Measurements from ENCODE around the gene TMCC1.
"Not testable (repeated sequence)": the region's sequence is repeated elsewhere in the genome, so short reads cannot be mapped to it uniquely, and the experiment has no call there.

Gene TMCC1

DNA sequence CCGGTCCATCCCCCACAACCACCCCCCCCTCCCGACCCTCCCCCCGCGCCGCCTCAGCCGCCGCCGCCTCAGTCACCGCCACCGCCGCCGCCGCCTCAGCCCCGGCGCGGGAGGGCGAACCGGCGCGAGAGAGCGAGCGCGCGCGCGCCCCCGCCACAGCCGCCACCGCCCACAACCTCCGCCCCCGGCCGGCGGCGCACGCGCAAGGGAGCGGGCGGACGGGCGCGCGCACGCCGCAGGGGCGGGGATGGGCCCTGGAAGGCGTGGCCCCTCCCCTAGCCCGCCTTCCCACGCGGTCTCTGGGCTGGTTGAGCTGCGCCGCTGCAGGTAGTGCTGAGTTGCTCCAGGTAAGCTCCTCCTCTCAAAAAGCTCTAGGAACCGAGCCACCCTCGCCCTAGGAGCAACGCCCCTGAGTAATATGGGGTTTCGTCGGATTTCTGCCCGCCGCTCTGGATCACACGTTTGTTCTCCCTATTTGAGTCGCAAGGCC, at the start of gene TMCC1:
Gene TMCC1 (minus strand): TSS at position 131 of the 490 bp plus-strand sequence.
- DNase-seq (ENCODE audit: low read depth in 2 of 2): peak; percentile 76 to 81

DNA sequence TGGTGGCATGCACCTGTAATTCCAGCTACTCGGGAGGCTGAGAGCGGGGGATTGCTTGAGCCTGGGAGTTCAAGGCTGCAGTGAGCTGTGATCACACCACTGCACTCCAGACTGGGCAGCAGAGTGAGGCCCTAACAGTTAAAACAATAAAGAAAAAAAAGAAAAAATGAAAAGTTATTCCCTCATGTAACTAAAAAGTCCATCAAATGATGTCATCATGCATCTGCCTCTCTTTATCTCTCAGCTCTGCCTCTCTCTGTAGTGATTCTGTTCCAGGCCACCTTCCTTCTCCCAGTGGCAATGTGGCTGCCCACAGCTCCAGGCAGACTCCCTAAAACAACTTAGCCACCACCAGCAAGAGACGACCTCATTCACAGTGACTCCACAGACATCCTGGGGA, 49.5 kb upstream of the TMCC1 start:
- DNase-seq (ENCODE audit: low read depth in 2 of 2): no peak

DNA sequence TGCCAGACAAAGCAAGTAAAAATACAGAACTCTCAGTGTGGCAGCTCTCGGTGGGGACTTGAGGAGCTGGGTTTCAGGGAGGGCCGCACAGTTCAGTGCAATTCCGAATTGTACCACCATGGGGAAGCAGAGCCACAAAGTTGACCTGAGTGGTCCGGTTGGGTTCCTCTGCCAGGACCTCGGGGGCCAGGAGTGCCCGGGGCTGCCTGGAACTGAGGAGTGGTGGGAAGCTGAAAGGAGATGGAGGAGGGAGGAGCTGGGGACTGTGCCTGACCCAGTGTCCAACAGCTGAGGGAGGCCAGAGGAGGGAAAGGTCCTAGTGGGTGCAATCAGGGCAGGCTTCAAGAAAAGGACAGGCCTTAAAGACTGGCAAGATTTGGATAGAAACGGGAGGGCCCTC, 48.8 kb upstream of the TMCC1 start:
- peak in 1 of 2 donors; percentile 24 for DNase-seq (ENCODE audit: low read depth in 2 of 2)

DNA sequence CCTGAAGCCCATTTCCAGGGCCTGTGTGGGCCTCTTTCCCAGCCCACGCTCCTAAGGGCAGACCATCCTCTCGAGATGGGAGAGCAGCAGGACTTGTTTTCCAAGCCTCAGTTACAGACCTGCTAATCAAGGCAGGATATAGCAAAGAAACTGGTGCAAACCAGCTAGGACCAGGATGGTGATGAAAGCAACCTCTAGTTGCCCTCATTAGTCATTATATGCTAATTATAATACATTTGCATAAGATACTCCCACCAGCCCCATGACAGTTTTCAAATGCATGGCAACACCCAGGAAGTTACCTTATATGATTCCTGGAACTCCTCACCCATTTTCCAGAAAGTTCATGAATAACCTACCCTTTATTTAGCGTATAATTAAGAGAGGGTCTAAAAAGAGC, 46.6 kb upstream of the TMCC1 start:
- no peak for DNase-seq (ENCODE audit: low read depth in 2 of 2)

DNA sequence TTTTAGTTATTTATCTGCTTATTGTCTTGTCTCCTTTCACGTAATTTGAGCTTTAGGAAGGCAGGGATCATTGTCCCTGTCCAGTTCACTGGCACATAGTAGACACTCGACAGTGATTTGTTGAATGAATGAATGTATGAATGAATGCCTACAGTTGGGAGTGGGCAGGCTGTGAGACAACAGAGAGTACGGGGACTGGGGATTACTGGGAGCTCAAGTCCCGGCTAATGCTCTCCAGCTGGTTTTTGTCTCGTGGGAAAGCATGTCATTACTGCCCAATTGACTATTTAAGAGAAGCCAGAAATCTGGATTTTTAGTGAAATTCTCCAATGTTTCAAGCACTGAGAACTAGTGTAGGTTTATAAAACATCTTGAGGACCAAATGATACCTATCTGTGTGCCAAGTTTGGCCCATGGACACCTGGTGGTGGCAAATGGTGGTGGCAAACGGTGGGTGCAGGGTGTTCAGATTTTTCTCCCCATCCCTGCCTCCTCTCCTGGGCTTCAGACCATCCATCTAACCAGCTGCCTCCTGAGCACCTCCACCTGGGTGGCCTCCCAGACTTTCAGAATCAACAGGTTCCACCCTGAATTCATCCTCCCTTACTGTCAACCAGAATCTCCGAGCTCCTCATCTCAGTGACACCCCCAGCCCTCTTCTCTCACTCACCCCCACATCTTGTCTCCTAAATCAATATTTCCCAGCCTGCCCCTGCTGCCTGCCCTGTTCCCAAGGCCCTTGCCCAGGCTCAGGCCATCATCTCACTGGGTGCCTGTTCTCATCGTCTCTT, 44.8 kb upstream of the TMCC1 start:
- no peak for DNase-seq (ENCODE audit: low read depth in 2 of 2)

DNA sequence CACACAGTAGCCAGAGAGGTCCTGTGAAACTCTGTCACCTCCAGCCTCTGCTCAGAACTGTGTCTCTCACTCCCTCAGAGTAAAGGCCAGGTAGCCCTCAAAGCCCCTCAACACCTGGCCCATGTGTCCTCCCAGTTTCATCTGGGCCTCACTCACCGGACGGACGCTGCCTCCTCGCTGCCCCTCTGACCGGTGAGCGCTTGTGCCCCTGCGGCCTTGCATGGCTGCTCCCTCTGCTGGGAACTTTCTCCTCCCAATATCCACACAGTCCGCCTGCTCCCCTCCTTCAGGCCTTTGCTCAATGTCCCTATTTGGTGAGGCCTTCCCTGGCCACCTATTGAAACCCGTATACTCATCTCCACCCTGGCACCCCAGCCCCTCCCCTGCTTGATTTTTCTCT, 44.2 kb upstream of the TMCC1 start:
- DNase-seq (ENCODE audit: low read depth in 2 of 2): no peak

DNA sequence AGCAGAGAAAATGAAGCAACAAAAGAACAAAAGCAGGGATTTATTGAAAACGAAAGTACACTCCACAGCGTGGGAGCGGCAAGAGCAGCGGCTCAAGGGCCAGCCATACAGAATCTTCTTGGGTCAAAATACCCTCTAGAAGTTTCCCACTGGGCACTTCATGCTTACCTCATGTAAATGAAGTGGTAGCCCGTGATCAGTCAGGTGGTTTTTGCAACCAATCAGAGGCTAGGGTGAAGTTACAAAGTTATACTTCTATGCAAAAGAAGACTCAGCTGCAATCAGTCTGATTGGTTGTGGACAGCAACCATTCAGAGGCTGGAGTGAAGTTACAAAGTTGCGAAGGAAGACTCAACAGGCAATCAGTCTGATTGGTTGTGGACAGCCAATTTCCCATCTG, 43.2 kb upstream of the TMCC1 start:
- no peak for DNase-seq (ENCODE audit: low read depth in 2 of 2)

DNA sequence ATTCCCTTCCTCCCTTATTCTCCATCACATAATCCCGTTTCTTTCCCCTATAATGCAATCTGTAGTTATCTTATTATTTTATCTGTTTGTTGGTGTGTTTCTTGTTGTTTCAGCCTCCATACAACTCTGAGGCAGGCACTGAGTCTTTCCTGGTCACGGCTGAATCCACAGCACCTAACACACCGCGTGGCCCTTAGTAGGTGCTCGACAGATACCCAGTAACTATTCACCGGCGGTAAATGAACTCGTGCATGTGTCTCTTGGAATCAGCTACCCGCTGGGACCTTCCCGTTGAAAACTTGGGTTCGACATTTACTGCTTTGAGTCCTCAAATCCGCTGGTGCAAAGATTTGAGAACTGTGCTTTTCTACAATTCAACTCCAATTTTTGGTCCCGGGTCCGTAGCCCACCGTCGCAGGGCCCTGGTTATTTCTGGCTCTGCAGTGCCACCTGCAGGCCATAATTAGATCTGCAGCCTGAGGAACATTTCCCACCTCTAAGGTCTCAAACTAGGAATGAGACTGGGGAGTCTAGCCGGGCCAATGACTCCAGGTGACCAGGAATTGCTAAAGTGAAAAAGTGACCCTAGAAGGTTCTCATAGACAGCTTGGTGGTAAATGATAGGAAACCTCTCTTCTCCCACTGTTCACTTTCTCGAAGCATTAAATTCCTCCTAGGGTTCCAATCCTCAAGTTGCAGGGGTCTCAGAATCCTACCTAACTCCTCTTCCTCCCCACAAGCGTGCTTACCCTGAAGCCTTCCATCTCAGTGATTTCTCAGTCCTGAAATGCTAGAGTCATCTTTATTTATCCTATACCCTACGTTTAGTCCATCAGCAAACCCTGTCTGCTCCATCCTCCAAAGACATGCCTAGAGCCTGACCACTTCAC, 41.0 kb upstream of the TMCC1 start:
- DNase-seq (ENCODE audit: low read depth in 2 of 2): no peak

DNA sequence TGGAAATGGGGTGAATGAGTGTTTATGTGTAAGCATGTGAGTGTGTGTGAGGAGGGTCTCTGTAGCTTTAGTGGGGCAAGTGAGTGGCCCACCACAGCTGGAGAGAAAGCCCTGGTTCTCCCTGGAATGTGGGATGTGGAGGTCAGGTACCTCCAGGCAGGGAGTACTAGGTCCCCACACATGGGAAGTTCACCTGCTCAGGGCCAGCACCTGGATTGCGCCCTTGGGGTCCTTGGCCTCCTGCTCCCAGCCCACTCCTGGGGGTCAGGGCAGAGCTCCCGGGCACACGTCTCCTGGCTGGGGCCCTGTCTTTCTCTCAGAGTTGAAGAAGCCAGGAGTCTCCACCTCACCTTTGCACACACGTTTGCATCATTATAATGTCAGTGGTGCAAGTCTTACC, 40.0 kb upstream of the TMCC1 start:
- no peak for DNase-seq (ENCODE audit: low read depth in 2 of 2)

DNA sequence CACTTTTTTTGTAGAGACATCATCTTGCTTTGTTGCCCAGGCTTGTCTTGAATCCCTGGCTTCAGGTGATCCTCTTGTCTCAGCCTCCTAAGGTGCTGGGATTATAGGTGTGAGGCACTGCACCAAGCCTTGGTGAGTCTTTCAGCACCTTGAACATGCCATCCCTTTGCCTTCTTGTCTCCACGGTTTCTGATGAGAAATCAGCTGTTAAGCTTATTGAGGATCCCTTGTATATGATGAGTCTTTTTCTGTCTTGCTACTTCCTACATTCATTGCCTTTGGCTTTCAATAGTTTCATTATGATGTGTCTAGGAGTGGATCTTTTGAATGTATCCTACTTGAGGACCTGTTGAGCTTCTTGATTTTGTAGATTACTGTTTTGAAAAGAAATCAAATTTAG, 35.9 kb upstream of the TMCC1 start:
- no peak for DNase-seq (ENCODE audit: low read depth in 2 of 2)

DNA sequence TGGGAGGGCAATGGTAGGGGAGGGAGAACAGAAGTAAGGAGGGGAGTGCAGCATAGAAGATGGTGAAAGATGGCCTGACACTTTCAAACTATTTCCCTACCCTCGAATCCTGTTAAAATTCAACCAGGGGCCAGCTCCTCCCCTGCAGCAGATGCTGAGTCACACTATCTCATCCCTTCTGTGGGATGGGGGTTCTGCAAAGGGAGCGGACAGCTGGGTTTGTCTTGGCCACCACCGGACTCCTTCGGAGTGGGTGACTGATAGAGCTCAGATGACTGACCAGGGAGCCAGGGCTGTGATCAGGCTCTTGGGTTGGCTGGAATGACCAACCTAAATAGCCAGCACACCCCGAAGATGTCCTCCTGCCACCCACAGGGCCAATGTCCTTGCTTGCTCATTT, 33.6 kb upstream of the TMCC1 start:
- DNase-seq (ENCODE audit: low read depth in 2 of 2): no peak

DNA sequence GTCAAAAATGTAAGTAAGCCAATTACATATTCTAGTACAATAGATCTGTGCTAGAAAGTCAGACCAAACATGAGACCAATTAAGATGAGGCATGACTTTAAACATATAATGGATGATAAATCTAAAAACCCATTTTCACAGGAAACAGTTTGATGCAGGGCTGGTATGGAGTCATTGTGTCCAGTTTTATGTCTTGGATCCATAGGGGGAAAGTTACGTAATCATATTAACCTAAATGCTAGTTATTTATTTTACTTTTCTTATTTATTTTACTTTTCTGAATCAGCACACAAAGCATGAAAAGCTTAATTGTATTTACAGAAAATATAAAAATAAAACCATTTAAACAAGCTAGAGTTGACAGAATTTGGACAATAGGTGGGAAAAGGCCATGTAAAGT, 26.3 kb upstream of the TMCC1 start:
- no peak for DNase-seq (ENCODE audit: low read depth in 2 of 2)

DNA sequence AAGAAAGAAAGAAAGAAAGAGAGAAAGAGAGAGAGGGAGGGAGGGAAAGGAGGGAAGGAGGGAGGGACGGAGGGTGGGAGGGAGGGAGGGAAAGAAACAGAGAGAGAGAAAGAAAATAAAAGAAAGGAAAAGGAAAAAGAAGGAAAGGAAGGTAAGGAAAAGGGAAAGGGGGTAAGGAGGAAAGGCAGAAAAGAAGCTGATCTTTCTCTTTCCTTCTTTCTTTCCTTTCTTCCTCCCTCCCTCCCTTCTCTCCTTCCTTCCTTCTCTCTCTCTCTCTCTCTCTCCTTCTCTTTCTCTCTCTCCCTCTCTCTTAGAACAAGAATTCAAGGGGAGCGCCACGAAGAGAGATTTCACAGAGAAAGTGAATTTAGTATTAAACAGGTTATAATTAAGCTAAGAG, 25.8 kb upstream of the TMCC1 start:
- no peak for DNase-seq (ENCODE audit: low read depth in 2 of 2)

DNA sequence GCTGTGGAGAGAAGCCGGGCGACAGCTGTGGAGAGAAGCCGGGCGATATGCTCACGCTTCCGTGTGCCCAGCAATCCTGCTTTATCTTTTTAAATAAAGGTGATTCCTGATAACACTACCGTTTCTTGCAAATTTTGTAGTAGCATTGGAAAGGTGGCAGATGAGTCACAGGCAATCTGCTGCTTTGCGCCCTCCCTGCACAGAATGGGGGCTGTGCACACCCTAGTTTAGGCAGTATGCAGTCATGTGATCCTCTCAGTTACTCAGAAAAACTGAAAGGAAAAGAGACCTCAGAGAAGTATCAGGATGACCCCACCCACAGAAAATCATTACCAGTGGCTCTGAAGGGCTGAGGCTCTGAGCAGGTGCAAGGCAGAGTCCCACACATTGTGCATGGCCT, 24.9 kb upstream of the TMCC1 start:
- DNase-seq (ENCODE audit: low read depth in 2 of 2): no peak

DNA sequence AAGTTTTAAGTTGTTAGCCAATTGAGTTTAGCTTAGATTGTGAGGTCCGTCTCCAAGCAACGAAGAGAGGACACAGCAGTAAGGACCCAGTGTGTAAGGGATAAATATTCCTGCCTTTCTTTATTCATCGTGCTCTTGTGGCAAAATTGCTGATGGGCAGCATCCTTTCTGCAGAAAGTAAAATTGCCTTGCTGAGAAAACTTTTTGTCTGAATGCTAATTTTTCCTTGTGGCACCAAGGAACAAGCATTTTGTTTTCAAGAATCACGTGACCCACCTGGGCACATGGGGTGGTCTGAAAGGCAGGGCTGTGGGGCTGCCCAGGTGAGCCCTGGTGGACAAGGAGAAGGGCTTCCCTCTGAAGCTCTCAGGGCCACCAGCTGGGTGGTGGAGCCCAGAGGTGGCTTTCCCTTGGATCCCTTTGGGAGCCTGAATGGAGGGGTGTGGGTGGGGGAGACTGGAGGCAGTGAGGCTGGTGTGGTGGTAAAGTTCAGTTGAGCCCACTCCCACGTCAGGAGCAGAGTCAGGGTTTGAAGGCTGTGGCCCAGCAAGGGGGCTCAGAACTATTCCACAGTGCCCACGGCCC, 24.0 kb upstream of the TMCC1 start:
- DNase-seq (ENCODE audit: low read depth in 2 of 2): no peak

DNA sequence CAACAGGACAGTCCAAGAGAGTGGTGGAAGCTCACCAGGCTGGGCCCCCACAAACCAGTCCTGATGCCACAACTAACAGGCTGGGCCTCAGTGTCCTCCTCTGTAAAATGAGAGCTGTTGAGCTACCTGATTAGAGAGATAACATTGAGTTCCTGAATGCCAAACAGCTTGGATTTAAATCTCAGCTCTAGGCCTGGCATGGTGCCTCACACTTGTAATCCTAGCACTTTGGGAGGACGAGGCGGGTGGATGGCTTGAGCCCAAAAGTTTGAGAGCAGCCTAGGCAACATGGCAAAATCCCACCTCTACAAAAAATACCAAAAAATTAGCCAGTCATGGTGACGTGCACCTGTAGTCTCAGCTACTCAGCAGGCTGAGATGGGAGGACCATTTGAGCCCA, 20.1 kb upstream of the TMCC1 start:
- no peak for DNase-seq (ENCODE audit: low read depth in 2 of 2)

DNA sequence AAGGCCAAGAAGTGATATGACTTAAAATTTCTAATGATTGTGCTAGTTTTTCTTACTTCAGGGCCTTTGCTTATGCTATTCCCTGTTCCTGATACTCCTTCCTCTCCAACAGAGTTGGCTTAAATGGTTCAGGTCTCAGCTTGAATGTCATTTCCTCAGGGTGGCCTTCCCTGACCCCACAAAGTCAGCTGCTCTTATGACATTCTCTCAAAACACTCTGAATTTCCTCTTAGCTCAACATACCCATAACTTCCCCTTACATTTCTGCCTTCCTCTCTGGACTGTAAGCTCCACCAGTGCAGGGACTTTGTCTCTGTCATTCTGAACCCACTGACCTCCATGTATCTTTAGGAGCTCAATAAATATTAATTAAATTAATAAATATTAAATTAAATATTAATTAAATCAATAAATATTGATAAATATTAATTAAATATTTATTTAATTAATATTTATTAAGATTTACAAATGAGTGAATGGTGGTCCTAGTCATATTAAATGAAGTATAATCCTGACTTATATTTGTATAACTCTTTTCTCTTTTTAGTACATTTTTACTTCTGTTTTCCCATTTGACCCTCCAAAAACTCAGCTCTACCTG, 17.9 kb upstream of the TMCC1 start:
- DNase-seq (ENCODE audit: low read depth in 2 of 2): no peak

DNA sequence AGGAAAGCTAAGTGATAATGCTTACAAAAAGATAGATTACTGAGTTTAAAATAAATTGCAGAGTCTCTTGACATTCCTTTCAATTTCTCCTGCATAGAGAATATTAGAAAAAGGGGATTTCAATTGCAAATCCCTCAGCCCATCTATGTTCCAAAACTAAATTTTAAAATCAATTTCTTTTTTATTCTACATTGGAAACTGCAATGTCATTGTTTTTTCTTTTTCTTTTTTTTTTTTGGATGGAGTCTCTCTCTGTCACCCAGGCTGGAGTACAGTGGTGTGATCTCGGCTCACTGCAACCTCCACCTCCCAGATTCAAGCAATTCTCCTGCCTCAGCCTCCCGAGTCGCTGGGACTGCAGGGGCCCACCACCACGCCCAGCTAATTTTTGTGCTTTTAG, 15.7 kb upstream of the TMCC1 start:
- DNase-seq (ENCODE audit: low read depth in 2 of 2): not testable (repeated sequence)

DNA sequence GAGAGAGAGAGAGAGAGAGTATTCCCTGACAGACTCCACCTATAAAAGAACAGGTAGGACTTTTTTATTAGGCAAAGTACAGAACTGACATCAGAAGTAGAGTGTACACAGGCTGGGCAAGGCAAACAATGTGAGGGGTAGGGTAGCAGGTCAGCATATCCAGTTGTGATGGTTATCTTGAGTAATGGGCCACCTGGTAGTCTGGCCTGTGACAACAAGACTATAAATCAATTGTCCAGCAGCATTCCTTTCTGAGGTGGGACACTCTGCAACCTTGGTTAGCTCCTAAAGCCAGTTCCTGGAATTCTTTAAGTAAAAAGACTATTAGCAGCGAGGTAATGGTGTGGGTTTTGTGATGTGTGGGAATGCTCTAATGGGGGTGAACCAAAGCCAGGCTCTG, 14.9 kb upstream of the TMCC1 start:
- DNase-seq (ENCODE audit: low read depth in 2 of 2): no peak

DNA sequence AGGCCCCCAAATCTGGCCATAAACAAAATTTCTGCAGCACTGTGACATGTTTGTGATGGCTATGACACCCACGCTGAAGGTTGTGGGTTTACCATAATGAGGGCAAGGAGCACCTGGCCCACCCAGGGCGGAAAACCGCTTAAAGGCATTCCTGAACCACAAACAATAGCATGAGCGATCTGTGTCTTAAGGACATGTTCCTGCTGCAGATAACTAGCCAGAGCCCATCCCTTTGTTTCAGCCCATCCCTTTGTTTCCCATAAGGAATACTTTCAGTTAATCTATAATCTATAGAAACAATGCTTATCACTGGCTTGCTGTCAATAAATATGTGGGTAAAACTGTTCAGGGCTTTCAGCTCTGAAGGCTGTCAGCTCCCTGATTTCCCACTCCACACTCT, 7.8 kb upstream of the TMCC1 start:
- DNase-seq (ENCODE audit: low read depth in 2 of 2): not testable (repeated sequence)

DNA sequence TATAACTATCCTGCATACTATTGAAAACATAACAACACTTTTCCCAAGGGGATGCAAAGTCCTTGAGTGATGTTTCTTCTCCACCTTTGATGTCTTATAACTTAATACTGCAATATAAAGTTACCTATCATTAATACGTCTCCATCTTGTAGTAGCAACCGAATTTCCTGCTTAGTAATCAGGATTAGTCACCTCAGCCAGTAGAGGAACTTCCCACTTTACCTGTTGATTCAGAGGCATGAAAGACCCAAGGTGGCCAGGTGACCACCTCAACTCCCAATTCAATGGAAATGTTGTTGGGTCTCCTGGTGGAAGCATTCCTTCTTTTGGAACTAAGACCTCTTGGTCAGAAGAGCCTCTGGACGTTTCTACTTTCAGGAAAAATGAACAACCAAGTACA, 3.5 kb upstream of the TMCC1 start:
- DNase-seq (ENCODE audit: low read depth in 2 of 2): no peak

Data from stimulated activated CD4-positive, alpha-beta T cell treated with anti-CD3 and anti-CD28 coated beads, Interleukin-15, amount 100 ng/mL, for 48 hours (primary cell).